KMS-11 (cell line): ENCODE data around the gene NBAS.

Experiments
- H2AFZ ChIP-seq: fragments of 200-600 bp; sonication (generic); 2 replicates; pipeline ENCODE4 v1.6.1; 2016; ENCODE audit warnings: antibody characterized with exemption, mixed run types, low read depth
- H3K27ac ChIP-seq: fragments of 200-600 bp; sonication (generic); 2 replicates; pipeline ENCODE4 v1.6.1; 2016; ENCODE audit warnings: mild to moderate bottlenecking, mixed run types
- H3K27me3 ChIP-seq: fragments of 200-600 bp; sonication (generic); 2 replicates; pipeline ENCODE4 v1.6.1; 2017; ENCODE audit warnings: mild to moderate bottlenecking, low read depth, mixed run types, moderate library complexity; ENCODE audit not compliant: insufficient read depth
- H3K36me3 ChIP-seq: fragments of 200-600 bp; sonication (generic); 2 replicates; pipeline ENCODE4 v1.6.1; 2017; ENCODE audit warnings: mild to moderate bottlenecking, mixed run types; ENCODE audit not compliant: insufficient read depth
- H3K4me1 ChIP-seq: fragments of 200-600 bp; sonication (generic); 2 replicates; pipeline ENCODE4 v1.6.1; 2016; ENCODE audit warnings: mild to moderate bottlenecking, low read depth, mixed run types; ENCODE audit not compliant: poor library complexity, severe bottlenecking
- H3K4me2 ChIP-seq: fragments of 200-600 bp; sonication (generic); 2 replicates; pipeline ENCODE4 v1.7.0; 2016; ENCODE audit warnings: mild to moderate bottlenecking, mixed run types
- H3K4me3 ChIP-seq: fragments of 200-600 bp; sonication (generic); IDR thresholded peaks from 2 replicates; pipeline ENCODE4 v1.6.1; 2017; ENCODE audit warnings: low read depth, low read length, mixed read lengths; ENCODE audit not compliant: insufficient read depth
- H3K79me2 ChIP-seq: fragments of 200-600 bp; sonication (generic); 2 replicates; pipeline ENCODE4 v1.6.1; 2016; ENCODE audit warnings: low read depth, mixed run types; ENCODE audit not compliant: insufficient read depth
- H3K9ac ChIP-seq: fragments of 200-600 bp; sonication (generic); 2 replicates; pipeline ENCODE4 v1.6.1; 2016; ENCODE audit warnings: mild to moderate bottlenecking, mixed run types
- H4K20me1 ChIP-seq: fragments of 200-600 bp; sonication (generic); 2 replicates; pipeline ENCODE4 v1.6.1; 2016; ENCODE audit warnings: mild to moderate bottlenecking, mixed run types; ENCODE audit not compliant: insufficient read depth
- CTCF ChIP-seq: fragments of 200-600 bp; sonication (generic); conservative IDR thresholded peaks from 2 replicates; pipeline ENCODE4 v1.6.1; 2017; ENCODE audit warnings: low read depth, mild to moderate bottlenecking, antibody characterized with exemption, low read length, moderate library complexity, mixed read lengths

The NBAS gene

GRCh38 chr2:15337996-15338666 is 223.0 kb downstream of the NBAS start:
- no peak for TF ChIP-seq CTCF
- Histone ChIP-seq H3K79me2 (no peaks in the 10 kb centered on the region), H3K9ac (no peak overlapping the region), H3K4me3 (no peak overlapping the region), H3K36me3 (no peaks in the 10 kb centered on the region), H3K4me1 (no peaks in the 10 kb centered on the region), H2AFZ (no peak overlapping the region), H3K4me2 (no peak overlapping the region), H3K27me3 (no peaks in the 10 kb centered on the region), H3K27ac (no peak overlapping the region), H4K20me1 (no peaks in the 10 kb centered on the region)

GRCh38 chr2:15334644-15335326 is 226.3 kb downstream of the NBAS start:
- Histone ChIP-seq H2AFZ (no peak overlapping the region), H4K20me1 (no peaks in the 10 kb centered on the region), H3K36me3 (no peaks in the 10 kb centered on the region), H3K4me1 (no peaks in the 10 kb centered on the region), H3K27me3 (no peaks in the 10 kb centered on the region), H3K4me3 (no peak overlapping the region), H3K27ac (no peak overlapping the region), H3K9ac (no peak overlapping the region), H3K4me2 (no peak overlapping the region), H3K79me2 (no peaks in the 10 kb centered on the region)
- TF ChIP-seq CTCF = no peak

GRCh38 chr2:15331787-15332186 is 229.3 kb downstream of the NBAS start:
- Histone ChIP-seq H3K4me1 (no peaks in the 10 kb centered on the region), H2AFZ (no peak overlapping the region), H4K20me1 (no peaks in the 10 kb centered on the region), H3K9ac (no peak overlapping the region), H3K4me3 (no peak overlapping the region), H3K4me2 (no peak overlapping the region), H3K27me3 (no peaks in the 10 kb centered on the region), H3K36me3 (no peaks in the 10 kb centered on the region), H3K79me2 (no peaks in the 10 kb centered on the region), H3K27ac (no peak overlapping the region)
- no peak for TF ChIP-seq CTCF

- H4K20me1 ChIP-seq = no peaks in the 10 kb centered on the region
- H3K4me2 ChIP-seq = no peak overlapping the region
- no peak overlapping the region for H3K9ac ChIP-seq
Measured at GRCh38 chr2:15325296-15325695, 235.8 kb downstream of the NBAS start.

More at GRCh38 chr2:15325296-15325695, 235.8 kb downstream of the NBAS start:
- Histone ChIP-seq H2AFZ (no peak overlapping the region), H3K27ac (no peak overlapping the region), H3K36me3 (no peaks in the 10 kb centered on the region), H3K79me2 (no peaks in the 10 kb centered on the region), H3K4me3 (no peak overlapping the region), H3K4me1 (no peaks in the 10 kb centered on the region), H3K27me3 (no peaks in the 10 kb centered on the region)
- TF ChIP-seq CTCF = no peak
